GM18909 (cell line): Measurements from ENCODE around the gene KRTAP10-1.

Source experiments
- ATAC-seq: cut with Tn5 transposase; IDR thresholded peaks from one replicate; pipeline ENCODE4 v1.9.1; 2021; ENCODE audit warnings: mild to moderate bottlenecking; ENCODE audit not compliant: unreplicated experiment, poor library complexity

KRTAP10-1 gene

DNA sequence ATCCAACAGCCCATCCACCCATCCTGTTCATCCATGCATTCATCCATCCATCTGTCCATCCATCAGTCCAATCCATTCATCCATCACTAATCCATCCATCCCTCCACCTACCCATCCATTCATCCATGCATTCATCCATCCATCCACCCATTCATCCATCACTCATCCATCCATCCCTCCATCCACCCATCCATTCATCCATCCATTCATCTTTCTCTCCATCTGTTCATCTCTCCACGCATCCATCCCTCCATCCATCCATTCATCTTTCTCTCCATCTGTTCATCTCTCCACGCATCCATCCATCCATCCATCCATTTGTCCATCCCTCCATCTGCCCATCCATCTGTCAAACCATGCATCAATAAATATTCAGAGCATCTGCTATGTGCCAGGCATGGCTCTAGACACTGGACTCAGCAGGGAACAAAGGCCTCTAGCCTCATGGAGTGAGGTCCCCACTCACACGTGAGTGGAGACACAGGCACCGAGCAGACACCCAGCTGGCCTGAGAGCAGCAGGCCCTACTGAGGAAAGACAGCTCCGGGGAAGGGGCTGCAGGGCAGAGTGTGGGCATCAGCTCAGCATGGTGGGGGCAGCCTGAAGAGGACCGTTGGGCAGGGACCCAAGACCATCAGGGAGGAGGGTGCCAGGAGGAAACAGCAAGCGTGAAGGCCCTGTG lies 9.6 kb downstream of the KRTAP10-1 start:
- no peak for ATAC-seq

DNA sequence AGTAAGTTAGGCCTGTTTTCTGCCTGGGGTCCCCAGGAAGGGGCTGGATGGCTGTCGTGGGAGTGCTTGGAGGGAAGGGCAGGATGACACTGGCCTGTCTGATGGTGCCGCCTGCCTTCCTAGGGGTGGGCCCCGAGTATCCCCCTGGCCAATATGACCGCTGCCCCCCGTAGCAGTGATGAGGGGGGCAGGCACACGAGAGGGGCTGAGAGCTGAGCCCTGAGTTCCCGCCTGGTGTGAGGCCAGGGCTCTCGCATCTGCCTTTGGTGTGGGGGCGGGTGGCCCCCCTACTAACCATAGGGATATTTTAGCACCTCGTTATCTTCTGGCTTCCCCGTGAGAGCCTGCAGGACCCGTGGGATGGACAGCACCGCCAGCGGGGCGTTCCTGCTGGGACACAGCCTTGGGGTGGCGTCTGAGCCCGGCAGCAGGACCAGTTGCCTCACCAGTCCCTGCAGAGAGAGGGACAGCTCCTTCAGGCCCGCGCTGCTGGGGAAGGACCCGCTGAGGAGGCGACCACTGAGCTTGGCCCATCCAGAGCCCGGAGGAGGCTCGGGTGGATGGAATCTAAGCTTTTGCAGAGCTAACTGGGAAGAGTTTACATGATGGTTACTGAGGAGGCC lies 10.4 kb downstream of the KRTAP10-1 start:
- no peak for ATAC-seq

GRCh38 chr21:44529011-44529421 lies 11.0 kb downstream of the KRTAP10-1 start:
- no peak for ATAC-seq

DNA sequence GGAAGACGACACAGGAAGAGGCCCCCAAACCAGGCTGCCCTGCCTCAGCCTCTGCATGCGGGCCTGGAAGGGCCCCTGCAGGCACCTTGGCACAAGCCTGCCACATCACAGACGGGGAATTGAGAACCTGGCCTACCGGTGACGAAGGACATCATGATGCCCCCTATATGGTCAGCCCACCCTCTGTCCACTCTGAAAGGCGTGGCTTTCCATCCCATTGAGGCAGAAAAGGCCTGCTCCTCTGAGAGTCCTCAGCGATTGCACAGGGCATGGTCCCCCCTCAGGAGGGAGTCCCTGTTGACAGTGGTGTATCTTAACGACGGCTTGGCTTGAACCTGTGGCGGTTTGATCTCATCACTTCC lies 11.4 kb downstream of the KRTAP10-1 start:
- ATAC-seq: no peak

DNA sequence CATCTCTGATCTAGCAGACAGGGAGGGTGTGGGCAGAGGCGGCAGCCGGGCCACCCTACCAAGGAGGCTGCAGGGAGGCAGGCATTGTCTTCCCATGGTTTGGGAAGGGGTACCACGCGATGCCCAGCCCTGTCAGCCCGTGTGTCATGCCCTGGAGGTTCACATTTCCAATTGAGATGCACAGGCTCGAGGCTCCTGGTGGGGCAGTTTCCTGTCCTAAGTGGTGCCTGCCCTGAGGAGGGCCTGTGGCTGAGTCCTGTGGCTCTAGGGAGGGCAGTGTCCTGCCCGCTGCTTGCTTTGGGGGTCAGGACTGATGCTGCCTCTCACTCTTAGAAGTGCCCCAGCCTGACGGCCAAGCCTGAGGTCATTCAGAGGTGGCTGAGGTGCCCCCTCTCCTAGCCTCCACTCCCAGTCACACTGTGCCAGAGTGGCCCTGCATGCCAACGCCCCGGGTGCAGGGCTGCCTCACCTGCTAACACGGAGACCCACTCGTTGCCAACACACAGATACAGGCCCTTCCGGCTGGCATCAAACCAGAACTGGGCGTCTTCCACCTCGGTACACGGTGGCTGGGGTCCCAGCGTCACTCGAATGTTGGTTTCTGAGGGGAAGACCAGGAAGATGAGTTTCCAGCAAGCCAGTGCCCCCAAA lies 11.9 kb downstream of the KRTAP10-1 start:
- ATAC-seq: no peak

DNA sequence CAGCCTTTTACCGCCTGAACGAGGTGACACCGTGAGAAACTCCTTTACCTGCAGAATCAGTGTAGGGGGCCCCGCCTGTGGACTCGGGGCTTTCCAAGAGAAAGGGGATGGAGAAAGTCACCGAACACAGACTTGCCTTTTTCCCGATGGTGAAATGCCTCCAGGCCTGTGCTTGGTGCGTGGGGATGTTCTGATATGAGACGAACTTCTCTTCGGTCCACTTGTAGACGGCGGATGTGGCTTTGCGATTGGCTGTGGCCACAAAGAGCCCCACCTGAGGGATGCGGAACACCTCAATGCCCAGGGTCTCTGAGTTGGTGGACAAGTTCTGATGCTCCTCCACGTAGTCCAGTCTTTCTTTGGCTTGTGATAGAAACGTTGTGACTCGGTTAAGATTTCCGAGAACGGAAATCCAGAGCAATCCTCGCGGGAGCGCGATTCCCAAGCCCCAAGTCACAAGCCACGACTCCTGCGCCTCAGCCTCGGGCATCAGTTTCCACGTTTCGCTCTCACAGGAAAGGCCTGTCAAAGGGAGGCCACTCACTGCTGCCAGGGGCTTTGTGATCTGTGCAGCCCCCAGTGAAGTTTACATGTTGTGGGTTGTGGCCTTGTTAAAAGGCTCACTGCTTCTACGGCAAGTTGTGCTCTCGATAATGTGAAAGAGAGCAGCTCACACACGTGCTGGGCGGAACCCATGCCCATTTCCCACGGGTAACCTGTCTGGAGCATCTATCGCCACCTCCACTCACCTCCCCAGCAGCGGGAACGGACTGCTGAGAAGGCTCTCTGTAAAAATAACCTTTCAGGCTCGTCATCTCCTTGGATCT lies 12.6 kb downstream of the KRTAP10-1 start:
- ATAC-seq: no peak

DNA sequence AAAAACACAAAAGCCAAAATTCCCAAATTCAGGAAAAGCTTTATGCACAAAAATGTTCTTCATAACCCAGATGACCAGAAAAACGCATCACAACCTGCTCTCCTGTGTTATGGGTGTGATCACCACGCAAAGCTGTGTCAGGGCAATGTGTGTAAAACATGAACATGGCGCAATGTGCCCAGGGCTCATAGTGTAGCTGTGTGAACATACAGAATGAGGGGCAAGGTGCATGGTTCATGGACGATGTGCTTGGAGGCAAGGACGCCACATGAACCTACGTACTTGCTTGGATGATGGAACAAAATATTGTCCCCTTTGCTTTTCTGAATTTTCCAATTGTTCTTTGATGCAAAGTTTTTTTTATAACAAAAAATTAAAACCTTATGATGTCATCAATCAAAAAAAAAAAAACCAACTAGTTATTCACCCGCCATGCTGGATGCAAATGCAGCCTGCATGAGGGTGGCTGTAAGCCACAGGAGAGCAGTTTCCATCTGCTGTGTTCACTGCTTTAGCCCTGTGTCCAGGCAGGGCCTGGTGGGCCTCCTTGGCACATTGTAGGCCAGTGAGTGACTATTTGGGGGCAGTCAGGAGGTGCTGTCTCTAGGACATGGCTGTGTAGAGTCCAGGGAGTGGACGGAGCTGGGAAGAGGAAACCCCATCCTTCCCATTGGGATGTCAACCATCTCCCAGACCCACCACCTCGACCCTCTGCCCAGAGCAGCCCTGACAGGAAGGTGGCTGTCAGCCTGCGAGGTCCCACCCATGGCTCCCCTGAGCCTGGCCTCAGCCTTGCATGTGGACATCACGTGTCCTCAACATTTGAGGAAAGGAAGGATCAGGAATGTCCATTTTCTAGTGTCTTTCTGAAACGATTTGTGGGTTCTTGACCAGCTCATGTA lies 13.6 kb downstream of the KRTAP10-1 start:
- no peak for ATAC-seq

GRCh38 chr21:44525391-44526095 lies 14.5 kb downstream of the KRTAP10-1 start:
- no peak for ATAC-seq

- ATAC-seq: no peak
These were observed 15.3 kb downstream of the KRTAP10-1 start for GRCh38 chr21:44524414-44525371.

DNA sequence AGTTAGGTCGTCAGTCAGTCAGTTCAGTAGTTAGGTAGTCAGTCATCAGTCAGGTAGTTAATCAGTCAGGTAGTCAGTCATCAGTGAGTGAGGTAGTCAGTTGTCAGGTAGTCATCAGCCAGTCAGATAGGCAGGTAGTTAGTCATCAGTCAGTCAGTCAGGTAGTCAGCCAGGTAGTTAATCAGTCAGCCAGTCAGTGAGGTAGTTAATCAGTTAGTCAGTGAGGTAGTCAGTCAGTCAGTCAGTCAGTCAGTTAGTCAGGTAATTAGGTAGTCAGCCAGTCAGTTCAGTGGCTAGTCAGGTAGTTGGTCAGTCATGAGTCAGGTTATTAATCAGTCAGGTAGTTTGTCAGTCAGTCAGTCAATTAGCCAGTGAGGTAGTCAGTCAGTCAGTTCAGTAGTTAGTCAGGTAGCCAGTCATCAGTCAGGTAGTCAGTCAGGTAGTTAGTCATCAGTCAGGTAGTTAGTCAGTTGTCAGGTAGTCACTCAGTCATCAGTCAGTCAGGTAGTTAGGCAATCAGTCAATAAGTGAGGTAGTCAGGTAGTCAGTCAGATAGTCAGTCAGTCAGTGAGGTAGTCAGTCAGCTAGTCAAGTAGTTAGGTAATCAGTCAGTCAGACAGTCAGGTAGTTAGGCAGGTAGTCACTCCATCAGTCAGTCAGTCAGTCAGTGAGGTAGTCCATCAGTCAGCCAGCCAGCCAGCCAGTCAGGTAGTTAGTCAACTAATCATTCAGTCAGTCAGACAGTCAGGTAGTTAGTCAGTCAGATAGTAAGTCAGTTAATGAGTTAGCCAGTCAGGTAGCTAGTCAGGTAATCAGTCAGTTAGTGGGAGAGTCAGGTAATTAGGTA lies 16.2 kb downstream of the KRTAP10-1 start:
- ATAC-seq: no peak

- no peak for ATAC-seq
These were observed 17.2 kb downstream of the KRTAP10-1 start for GRCh38 chr21:44522753-44523204.

DNA sequence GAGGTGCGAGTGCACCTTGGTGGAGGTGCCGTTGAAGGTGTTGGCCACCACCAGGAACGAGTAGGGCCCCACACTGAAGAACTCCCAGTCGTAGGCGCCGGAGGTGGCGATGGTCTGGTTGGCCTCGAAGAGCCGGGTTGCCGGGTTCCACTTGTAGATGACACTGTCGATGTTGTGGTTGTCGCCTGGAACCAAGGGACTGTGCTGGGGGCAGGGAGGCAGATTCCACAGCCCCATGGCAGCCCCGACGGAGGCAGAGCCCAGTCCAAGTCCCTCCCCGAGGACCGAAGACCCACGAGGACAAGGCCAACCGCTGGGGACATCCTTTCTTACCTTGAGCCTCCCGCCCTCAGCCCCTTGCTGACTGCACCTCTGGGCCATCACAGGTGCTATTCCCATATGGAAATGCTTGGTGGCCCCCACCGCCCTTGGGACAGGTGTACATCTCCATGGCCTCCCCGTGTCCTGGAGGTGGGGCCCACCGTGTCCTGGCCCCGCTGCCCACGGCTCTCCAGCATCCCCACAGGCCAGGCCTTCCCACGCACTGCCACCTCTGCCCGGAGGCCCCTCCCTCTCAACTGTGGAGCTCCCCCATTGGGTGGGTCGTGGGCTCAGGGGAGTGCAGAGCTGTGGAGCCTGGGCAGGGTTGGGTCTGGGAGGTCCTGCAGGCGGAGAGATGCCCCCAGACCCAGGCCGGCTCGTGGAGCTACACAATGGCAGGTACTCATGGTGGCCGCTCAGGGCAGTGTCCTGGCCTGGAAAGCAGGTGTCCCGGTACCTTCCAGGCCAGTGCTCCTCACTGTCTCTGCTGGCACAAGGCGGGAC lies 17.9 kb downstream of the KRTAP10-1 start:
- ATAC-seq: no peak

- no peak for ATAC-seq
These were observed 18.6 kb downstream of the KRTAP10-1 start for GRCh38 chr21:44521301-44521927.

GRCh38 chr21:44520326-44521300 lies 19.4 kb downstream of the KRTAP10-1 start:
- no peak for ATAC-seq
